ENCODE results near the gene DDAH2. TPM values are rescaled to one million over a fixed set of nuclear protein-coding genes. Genes with fewer than 3 reads are reported as not detected.

DDAH2 gene
- total RNA-seq, 6 experiments from 2014 or later = 44.0 to 47.8 (median 46.0) TPM

GRCh38 chr6:31734821-31735406 lies 5.8 kb upstream of the DDAH2 start:
- Mint-ChIP-seq H3K27me3 (ENCODE audit: insufficient read depth) (peaks cover 2% of the 10 kb centered on the region), H3K27ac (peak overlapping the region; percentile 92), H3K9me3 (no peaks in the 10 kb centered on the region), H3K4me3 (peak overlapping the region; percentile 98), H3K36me3 (ENCODE audit: low read depth) (peaks cover 46% of the 10 kb centered on the region), H3K4me1 (ENCODE audit: low read depth) (peaks cover 75% of the 10 kb centered on the region)
- TF ChIP-seq CTCF (IDR thresholded peaks at IDR 0.05) = no peak
- peak; percentile 60 for DNase-seq

GRCh38 chr6:31734247-31734820 lies 5.2 kb upstream of the DDAH2 start:
- Mint-ChIP-seq H3K4me1 (ENCODE audit: low read depth) (peaks cover 71% of the 10 kb centered on the region), H3K9me3 (no peaks in the 10 kb centered on the region), H3K4me3 (peak overlapping the region; percentile 98), H3K27me3 (ENCODE audit: insufficient read depth) (peaks cover 2% of the 10 kb centered on the region), H3K27ac (peak overlapping the region; percentile 92), H3K36me3 (ENCODE audit: low read depth) (peaks cover 46% of the 10 kb centered on the region)
- DNase-seq = no peak
- no peak for TF ChIP-seq CTCF (IDR thresholded peaks at IDR 0.05)

- H3K36me3 Mint-ChIP-seq (ENCODE audit: low read depth) = peaks cover 46% of the 10 kb centered on the region
- H3K4me3 Mint-ChIP-seq = peak overlapping the region; percentile 98
- peaks cover 70% of the 10 kb centered on the region for H3K4me1 Mint-ChIP-seq (ENCODE audit: low read depth)
- DNase-seq = no peak
- H3K27me3 Mint-ChIP-seq (ENCODE audit: insufficient read depth) = peaks cover 2% of the 10 kb centered on the region
- TF ChIP-seq CTCF (IDR thresholded peaks at IDR 0.05) = no peak
- no peaks in the 10 kb centered on the region for H3K9me3 Mint-ChIP-seq
- H3K27ac Mint-ChIP-seq = peak overlapping the region; percentile 92
Observed at GRCh38 chr6:31733734-31734133, 4.6 kb upstream of the DDAH2 start.

- Mint-ChIP-seq H3K4me3 (no peak overlapping the region; the same call in 1 of the 2 replicates), H3K27ac (peak overlapping the region; percentile 42), H3K9me3 (no peaks in the 10 kb centered on the region), H3K4me1 (ENCODE audit: low read depth) (peaks cover 58% of the 10 kb centered on the region), H3K27me3 (ENCODE audit: insufficient read depth) (peaks cover 2% of the 10 kb centered on the region), H3K36me3 (ENCODE audit: low read depth) (peaks cover 51% of the 10 kb centered on the region)
- no peak for DNase-seq
- no peak for TF ChIP-seq CTCF (IDR thresholded peaks at IDR 0.05)
Observed at GRCh38 chr6:31732029-31732428, 2.9 kb upstream of the DDAH2 start.

GRCh38 chr6:31730631-31731086 lies 1.6 kb upstream of the DDAH2 start:
- Mint-ChIP-seq H3K4me1 (ENCODE audit: low read depth) (peaks cover 51% of the 10 kb centered on the region), H3K9me3 (no peaks in the 10 kb centered on the region), H3K27ac (peak overlapping the region; percentile 94), H3K27me3 (ENCODE audit: insufficient read depth) (peaks cover 2% of the 10 kb centered on the region), H3K4me3 (peak overlapping the region; percentile 93), H3K36me3 (ENCODE audit: low read depth) (peaks cover 51% of the 10 kb centered on the region)
- no peak for DNase-seq
- no peak for TF ChIP-seq CTCF (IDR thresholded peaks at IDR 0.05)

Measured in HFFc6 (cell line).